Measurements from ENCODE around the gene SAE1.

The SAE1 gene

DNA sequence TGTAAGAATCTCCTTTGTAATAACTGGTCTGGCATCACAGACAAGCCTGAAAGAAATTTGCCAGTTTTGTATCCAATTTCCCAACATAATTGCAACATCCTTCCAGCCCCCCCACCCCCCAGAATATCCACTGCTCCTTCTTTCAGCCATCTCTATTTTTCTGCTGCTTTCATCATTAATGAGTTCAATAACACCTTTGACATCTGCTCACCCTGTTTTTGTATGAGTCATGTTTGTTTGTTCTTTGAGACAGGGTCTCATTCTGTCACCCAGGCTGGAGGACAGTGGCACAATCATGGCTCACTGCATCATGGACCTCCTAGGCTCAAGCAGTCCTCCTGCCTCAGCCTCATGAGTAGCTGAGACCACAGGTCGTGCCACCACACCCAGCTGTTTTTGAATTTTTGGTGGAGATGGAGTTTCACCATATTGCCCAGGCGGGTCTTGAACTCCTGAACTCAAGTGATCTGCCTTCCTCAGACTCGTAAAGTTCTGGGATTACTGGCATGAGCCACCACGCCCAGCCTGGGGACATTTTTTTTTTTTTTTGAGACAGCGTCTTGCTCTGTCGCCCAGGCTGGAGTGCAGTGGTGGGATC is 10.1 kb upstream of the SAE1 start:
- Histone ChIP-seq H3K9me3 (ENCODE audit: control insufficient read depth, low read depth, low read length) (no peaks in the 10 kb centered on the region), H3K27ac (ENCODE audit: low read length) (no peak overlapping the region), H3K4me3 (ENCODE audit: low read length) (no peak overlapping the region), H3K4me1 (ENCODE audit: control insufficient read depth, low read depth, low read length) (peaks cover 3% of the 10 kb centered on the region), H3K36me3 (ENCODE audit: control insufficient read depth, low read depth, low read length) (no peaks in the 10 kb centered on the region), H3K27me3 (ENCODE audit: control insufficient read depth, insufficient read depth, low read length) (no peaks in the 10 kb centered on the region), H3K9ac (ENCODE audit: low read length) (no peak overlapping the region)

DNA sequence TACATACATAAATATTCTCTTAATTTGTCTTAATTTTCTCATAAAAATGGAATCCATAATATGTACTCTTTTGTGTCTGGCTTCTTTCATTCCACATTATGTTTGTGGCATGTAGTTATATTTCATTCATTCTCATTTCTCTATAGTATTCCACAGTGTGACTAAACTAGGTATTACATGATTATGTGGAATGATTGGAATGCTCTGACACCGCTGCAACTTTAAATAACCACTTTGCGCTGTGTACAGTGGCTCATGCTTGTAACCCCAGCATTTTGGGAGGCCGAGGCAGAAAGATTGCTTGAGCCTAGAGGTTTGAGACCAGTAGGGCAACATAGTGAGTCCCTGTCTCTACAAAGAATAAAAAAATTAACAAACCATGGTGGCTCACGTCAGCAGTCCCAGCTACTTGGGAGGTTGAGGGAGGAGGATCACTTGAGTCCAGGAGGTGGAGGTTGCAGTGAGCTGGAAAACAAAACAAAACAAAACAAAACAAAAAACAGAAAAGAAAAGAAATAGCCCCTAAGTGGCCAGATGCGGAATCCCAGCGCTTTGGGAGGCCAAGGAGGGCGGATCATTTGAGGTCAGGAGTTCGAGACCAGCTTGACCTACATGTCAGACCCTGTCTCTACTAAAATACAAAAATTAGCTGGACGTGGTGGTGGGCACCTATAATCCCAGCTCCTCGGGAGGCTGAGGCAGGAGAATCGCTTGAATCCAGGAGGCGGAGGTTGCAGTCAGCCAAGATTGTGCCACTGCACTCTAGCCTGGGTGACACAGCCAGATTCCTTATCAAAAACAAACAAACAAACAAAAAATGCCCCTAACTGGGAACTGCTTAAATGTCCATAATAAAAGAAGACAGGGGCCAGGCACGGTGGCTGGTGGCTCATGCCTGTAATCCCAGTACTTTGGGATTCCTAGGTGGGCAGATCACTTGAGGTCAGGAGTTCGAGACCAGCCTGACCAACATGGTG is 8.0 kb upstream of the SAE1 start:
- H3K36me3 ChIP-seq (ENCODE audit: control insufficient read depth, low read depth, low read length), result no peaks in the 10 kb centered on the region
- H3K4me3 ChIP-seq (ENCODE audit: low read length), result no peak overlapping the region
- H3K9ac ChIP-seq (ENCODE audit: low read length), result no peak overlapping the region
- H3K9me3 ChIP-seq (ENCODE audit: control insufficient read depth, low read depth, low read length), result no peaks in the 10 kb centered on the region
- peaks cover 3% of the 10 kb centered on the region for H3K4me1 ChIP-seq (ENCODE audit: control insufficient read depth, low read depth, low read length)
- no peak overlapping the region for H3K27ac ChIP-seq (ENCODE audit: low read length)
- no peaks in the 10 kb centered on the region for H3K27me3 ChIP-seq (ENCODE audit: control insufficient read depth, insufficient read depth, low read length)

DNA sequence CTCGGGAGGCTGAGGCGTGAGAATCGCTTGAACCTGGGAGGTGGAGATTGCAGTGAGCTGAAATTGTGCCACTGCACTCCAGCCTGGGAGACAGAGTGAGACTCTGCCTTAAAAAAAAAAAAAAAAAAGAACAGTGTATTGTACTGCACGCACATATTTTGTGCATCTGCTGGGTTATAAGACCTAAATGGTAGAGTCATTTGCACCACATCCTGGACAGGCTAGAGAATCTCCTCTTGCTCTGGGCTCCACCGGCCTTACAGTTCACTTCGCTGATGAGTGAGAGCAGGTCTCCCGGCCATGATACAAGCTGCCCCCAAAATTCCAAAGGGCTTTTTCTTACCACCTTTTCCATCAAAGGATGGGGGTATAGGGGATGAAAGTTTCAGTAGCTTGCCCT is 7.2 kb upstream of the SAE1 start:
- Histone ChIP-seq H3K4me1 (ENCODE audit: control insufficient read depth, low read depth, low read length) (peaks cover 3% of the 10 kb centered on the region), H3K9ac (ENCODE audit: low read length) (no peak overlapping the region), H3K36me3 (ENCODE audit: control insufficient read depth, low read depth, low read length) (no peaks in the 10 kb centered on the region), H3K4me3 (ENCODE audit: low read length) (no peak overlapping the region), H3K9me3 (ENCODE audit: control insufficient read depth, low read depth, low read length) (no peaks in the 10 kb centered on the region), H3K27me3 (ENCODE audit: control insufficient read depth, insufficient read depth, low read length) (no peaks in the 10 kb centered on the region), H3K27ac (ENCODE audit: low read length) (no peak overlapping the region)

DNA sequence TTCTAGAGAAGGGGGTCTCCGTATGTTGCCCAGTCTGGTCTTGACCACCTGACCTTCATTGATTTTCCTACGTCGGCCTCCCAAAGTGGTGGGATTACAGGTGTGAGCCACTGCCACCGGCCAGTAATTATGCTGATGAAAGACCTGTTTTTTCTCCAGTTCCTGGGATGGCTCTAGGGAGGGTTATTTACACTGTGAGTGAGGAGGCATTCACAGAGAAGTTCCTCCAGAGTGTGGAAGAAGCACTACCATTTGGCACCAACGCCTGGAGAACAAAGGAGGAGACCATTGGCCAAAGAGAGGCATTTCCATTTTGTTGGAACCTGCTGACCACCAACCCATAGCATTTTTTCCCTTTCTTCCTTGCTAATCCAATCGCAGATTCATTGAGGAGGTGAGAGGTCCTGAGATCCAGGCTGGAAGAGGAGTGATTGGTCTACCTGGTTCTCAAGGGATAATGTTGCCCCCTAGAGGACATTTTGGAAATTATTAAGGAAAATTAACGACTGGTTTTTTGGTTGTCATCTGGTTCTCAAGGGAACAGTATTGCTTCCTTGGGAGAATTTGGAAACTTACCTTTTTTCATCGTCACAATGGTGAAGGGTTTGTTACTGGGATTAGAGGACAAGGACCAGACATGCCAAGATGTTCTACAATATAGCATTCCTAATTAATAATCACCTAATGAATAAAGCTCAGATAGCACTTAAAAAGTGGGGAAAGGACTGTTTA is 5.5 kb upstream of the SAE1 start:
- H3K27ac ChIP-seq (ENCODE audit: low read length), result no peak overlapping the region
- peaks cover 3% of the 10 kb centered on the region for H3K4me1 ChIP-seq (ENCODE audit: control insufficient read depth, low read depth, low read length)
- H3K36me3 ChIP-seq (ENCODE audit: control insufficient read depth, low read depth, low read length), result no peaks in the 10 kb centered on the region
- H3K27me3 ChIP-seq (ENCODE audit: control insufficient read depth, insufficient read depth, low read length), result no peaks in the 10 kb centered on the region
- H3K9ac ChIP-seq (ENCODE audit: low read length), result no peak overlapping the region
- H3K9me3 ChIP-seq (ENCODE audit: control insufficient read depth, low read depth, low read length), result no peaks in the 10 kb centered on the region
- H3K4me3 ChIP-seq (ENCODE audit: low read length), result no peak overlapping the region

DNA sequence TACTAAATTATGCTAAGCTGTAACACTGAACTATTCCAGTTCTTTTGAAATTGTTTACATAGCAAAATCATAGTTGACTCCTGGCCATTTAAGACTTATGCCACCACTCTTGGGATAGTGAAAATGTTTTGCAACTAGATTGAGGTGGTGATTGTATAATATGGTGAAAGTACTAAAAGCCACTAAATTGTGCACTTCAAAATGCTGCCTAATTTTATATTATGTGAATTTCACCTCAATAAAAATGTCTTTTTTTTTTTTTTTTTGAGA is 5.0 kb upstream of the SAE1 start:
- Histone ChIP-seq H3K4me3 (ENCODE audit: low read length) (no peak overlapping the region), H3K9me3 (ENCODE audit: control insufficient read depth, low read depth, low read length) (no peaks in the 10 kb centered on the region), H3K27ac (ENCODE audit: low read length) (no peak overlapping the region), H3K9ac (ENCODE audit: low read length) (no peak overlapping the region), H3K36me3 (ENCODE audit: control insufficient read depth, low read depth, low read length) (no peaks in the 10 kb centered on the region), H3K4me1 (ENCODE audit: control insufficient read depth, low read depth, low read length) (peaks cover 3% of the 10 kb centered on the region), H3K27me3 (ENCODE audit: control insufficient read depth, insufficient read depth, low read length) (no peaks in the 10 kb centered on the region)

DNA sequence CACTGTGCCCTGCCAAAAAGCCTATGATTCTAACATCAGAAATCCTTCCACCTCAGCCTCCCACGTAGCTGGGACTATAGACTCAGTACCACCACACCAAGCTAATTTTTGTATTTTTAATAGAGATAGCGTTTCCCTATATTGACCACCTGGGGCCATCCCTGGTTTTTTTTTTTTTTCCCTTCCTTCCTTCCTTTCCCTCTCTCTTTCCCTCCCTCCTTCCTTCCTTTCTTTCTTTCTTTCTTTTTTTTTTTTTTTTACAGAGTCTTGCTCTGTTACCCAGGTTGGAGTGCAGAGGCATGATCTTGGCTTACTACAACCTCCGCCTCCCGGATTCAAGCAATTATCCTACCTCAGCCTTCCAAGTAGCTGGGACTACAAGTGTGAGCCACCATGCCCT is 1.1 kb upstream of the SAE1 start:
- Histone ChIP-seq H3K4me1 (ENCODE audit: control insufficient read depth, low read depth, low read length) (peaks cover 10% of the 10 kb centered on the region), H3K27me3 (ENCODE audit: control insufficient read depth, insufficient read depth, low read length) (no peaks in the 10 kb centered on the region), H3K4me3 (ENCODE audit: low read length) (no peak overlapping the region), H3K27ac (ENCODE audit: low read length) (no peak overlapping the region), H3K36me3 (ENCODE audit: control insufficient read depth, low read depth, low read length) (peaks cover 8% of the 10 kb centered on the region), H3K9ac (ENCODE audit: low read length) (no peak overlapping the region), H3K9me3 (ENCODE audit: control insufficient read depth, low read depth, low read length) (no peaks in the 10 kb centered on the region)

DNA sequence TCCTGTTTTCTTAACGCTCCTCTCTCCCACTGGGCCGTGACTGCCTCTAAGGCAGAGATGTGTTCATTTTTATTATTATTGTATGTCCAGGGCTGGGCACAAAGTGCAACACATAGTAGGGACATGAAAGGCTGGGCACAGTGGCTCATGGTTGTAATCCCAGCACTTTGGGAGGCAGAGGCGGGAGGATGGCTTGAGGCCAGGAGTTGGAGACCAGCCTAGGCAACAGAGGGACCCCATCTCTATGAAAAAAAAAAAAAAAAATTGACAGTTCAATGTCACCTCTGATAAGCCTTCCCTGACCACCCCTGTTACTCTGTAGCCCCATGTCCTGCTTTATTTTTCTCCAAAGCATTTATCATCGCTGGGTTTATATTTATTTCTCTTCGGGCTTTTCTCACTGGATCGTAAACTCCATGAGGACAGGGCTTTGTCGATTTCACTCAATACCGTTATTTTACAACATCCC is 481 bp upstream of the SAE1 start:
- Histone ChIP-seq H3K9me3 (ENCODE audit: control insufficient read depth, low read depth, low read length) (no peaks in the 10 kb centered on the region), H3K9ac (ENCODE audit: low read length) (no peak overlapping the region), H3K4me1 (ENCODE audit: control insufficient read depth, low read depth, low read length) (peaks cover 7% of the 10 kb centered on the region), H3K4me3 (ENCODE audit: low read length) (no peak overlapping the region), H3K27me3 (ENCODE audit: control insufficient read depth, insufficient read depth, low read length) (no peaks in the 10 kb centered on the region), H3K36me3 (ENCODE audit: control insufficient read depth, low read depth, low read length) (peaks cover 8% of the 10 kb centered on the region), H3K27ac (ENCODE audit: low read length) (no peak overlapping the region)

DNA sequence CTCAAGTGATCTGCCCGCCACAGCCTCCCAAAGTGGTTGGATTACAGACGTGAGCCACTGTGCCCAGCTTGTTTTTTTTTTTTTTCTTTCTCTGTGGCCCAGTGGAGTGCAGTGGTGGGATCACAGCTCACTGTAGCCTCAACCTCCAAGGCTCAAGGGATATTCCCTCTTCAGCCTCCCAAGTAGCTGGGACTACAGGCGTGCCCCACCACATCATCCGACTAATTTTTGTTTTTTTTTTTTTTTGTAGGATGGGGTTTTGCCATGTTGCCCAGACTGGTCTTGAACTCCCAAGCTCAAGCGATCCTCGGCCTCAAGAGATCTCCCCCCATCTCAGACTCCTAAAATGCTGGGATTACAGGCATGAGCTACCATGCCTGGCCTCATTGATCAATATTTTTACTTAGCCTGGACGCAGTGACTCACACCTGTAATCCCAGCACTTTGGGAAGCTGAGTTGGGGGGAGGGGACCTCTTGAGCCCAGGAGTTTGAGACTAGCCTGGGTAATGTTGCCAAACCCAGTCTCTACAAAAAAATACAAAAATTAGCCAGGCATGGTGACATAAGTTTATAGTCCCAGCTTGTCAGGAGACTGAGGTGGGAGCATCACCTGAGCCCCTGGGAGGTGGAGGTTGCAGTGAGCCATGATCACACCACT is 1.7 kb downstream of the SAE1 start:
- Histone ChIP-seq H3K4me3 (ENCODE audit: low read length) (peak overlapping the region; percentile 77), H3K9me3 (ENCODE audit: control insufficient read depth, low read depth, low read length) (no peaks in the 10 kb centered on the region), H3K4me1 (ENCODE audit: control insufficient read depth, low read depth, low read length) (peaks cover 7% of the 10 kb centered on the region), H3K9ac (ENCODE audit: low read length) (peak overlapping the region; percentile 82), H3K27me3 (ENCODE audit: control insufficient read depth, insufficient read depth, low read length) (no peaks in the 10 kb centered on the region), H3K27ac (ENCODE audit: low read length) (no peak overlapping the region), H3K36me3 (ENCODE audit: control insufficient read depth, low read depth, low read length) (peaks cover 8% of the 10 kb centered on the region)

DNA sequence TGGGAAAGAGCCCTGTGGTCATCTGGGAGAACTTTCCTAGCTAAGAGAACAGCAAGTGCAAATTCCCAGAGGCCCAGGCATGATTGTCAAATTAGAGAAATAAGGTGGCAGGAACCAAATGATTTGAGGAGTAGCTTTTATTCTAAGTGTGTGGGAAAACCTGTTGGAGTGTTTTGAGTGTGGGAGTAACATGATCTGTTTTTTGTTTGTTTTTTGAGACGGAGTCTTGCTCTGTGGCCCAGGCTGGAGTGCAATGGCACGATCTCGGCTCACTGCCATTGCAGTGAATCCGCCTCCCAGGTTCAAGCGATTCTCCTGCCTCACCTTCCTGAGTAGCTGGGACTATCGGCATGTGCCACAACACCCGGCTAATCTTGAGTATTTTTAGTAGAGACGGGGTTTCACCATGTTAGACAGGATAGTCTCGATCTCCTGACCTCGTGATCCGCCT is 2.4 kb downstream of the SAE1 start:
- Histone ChIP-seq H3K9ac (ENCODE audit: low read length) (no peak overlapping the region), H3K9me3 (ENCODE audit: control insufficient read depth, low read depth, low read length) (no peaks in the 10 kb centered on the region), H3K27ac (ENCODE audit: low read length) (no peak overlapping the region), H3K36me3 (ENCODE audit: control insufficient read depth, low read depth, low read length) (peaks cover 8% of the 10 kb centered on the region), H3K4me3 (ENCODE audit: low read length) (peak overlapping the region; percentile 77), H3K27me3 (ENCODE audit: control insufficient read depth, insufficient read depth, low read length) (no peaks in the 10 kb centered on the region), H3K4me1 (ENCODE audit: control insufficient read depth, low read depth, low read length) (peaks cover 7% of the 10 kb centered on the region)

DNA sequence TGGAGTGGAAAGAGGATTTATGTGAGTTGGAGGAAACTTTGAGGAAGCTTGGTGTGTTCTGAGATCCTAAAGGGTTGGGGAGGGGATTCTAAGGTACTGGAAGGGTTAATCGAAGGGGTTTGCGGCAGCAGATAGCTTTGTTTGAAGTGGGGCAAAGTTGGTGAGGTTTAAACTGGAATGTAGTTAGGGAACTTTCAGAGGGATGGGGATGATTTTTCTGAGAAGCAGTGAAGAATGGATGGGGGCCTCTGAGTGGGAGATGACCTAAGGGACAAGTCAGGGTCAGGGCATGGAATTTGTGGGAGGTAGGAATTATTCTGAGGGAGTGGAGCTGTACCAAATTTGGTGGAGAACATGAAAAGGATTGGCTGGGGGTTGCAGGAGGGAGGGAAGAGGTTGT is 3.9 kb downstream of the SAE1 start:
- Histone ChIP-seq H3K4me1 (ENCODE audit: control insufficient read depth, low read depth, low read length) (peaks cover 7% of the 10 kb centered on the region), H3K36me3 (ENCODE audit: control insufficient read depth, low read depth, low read length) (peaks cover 8% of the 10 kb centered on the region), H3K27me3 (ENCODE audit: control insufficient read depth, insufficient read depth, low read length) (no peaks in the 10 kb centered on the region), H3K27ac (ENCODE audit: low read length) (no peak overlapping the region), H3K9me3 (ENCODE audit: control insufficient read depth, low read depth, low read length) (no peaks in the 10 kb centered on the region), H3K4me3 (ENCODE audit: low read length) (no peak overlapping the region), H3K9ac (ENCODE audit: low read length) (peak overlapping the region; percentile 7)

DNA sequence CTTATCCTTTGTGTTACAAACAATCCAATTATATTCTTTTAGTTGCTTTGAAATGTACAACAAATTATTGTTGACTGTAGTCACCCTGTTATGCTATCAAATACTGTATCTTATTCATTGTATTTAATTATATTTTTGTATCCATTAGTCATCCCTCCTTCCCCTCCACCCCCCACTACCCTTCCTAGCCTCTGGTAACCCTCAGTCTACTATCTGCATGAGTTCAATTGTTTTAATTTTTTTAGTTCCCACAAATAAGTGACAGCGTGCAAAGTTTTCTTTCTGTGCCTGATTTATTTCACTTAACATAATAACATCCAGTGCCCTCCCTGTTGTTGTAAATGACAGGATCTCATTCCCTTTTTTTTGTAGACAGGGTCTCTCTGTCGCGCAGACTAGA is 4.5 kb downstream of the SAE1 start:
- Histone ChIP-seq H3K4me1 (ENCODE audit: control insufficient read depth, low read depth, low read length) (peaks cover 7% of the 10 kb centered on the region), H3K27me3 (ENCODE audit: control insufficient read depth, insufficient read depth, low read length) (no peaks in the 10 kb centered on the region), H3K9ac (ENCODE audit: low read length) (no peak overlapping the region), H3K36me3 (ENCODE audit: control insufficient read depth, low read depth, low read length) (peaks cover 8% of the 10 kb centered on the region), H3K4me3 (ENCODE audit: low read length) (no peak overlapping the region), H3K27ac (ENCODE audit: low read length) (no peak overlapping the region), H3K9me3 (ENCODE audit: control insufficient read depth, low read depth, low read length) (no peaks in the 10 kb centered on the region)
